ENCODE data around the gene RSPH6A. TPM values are rescaled to one million over a fixed set of nuclear protein-coding genes. Genes with fewer than 3 reads are reported as not detected.

The RSPH6A gene
- total and polyA plus RNA-seq, 10 of the 15 experiments (the other 5 are each of a cell fraction or from before 2014, with no cell fraction given) = 0.03 to 0.41 (median 0.22) TPM; not detected in 4

DNA sequence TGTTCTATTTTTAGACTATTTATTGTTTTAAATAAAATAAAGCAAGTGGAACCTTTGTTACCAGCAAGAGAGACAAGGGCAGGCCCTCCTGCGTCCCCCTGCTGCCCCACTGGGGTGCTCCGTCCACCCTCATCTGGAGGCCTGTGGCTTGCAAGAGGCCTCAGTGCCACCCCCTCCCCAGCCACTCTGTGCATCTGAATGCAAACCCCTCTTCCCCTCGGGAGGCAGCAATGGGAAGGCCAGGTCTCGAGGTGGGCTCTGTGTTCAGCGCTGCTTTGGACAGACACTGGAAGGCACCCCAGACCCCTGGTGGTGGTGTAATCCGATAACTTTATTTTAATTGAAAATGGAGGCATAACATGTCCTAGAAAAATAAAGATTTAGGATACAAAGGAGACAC, 50.6 kb downstream of the RSPH6A start:
- Histone ChIP-seq H2AFZ (ENCODE audit: control insufficient read depth, low read depth, low read length) (no peak overlapping the region), H3K9me3 (replicated peaks; ENCODE audit: control insufficient read depth, insufficient read depth, low read length) (no peaks in the 10 kb centered on the region), H3K27ac (ENCODE audit: control insufficient read depth, insufficient read depth) (no peak overlapping the region), H3K79me2 (ENCODE audit: control insufficient read depth, insufficient read depth, low read length) (no peaks in the 10 kb centered on the region; the same call in 1 of the 2 replicates), H3K9ac (ENCODE audit: control insufficient read depth, insufficient read depth, low read length) (no peak overlapping the region), H3K36me3 (ENCODE audit: control insufficient read depth in 2 of 2, insufficient read depth in 2 of 2, low read length in 1 of 2) (no peaks in the 10 kb centered on the region), H3K27me3 (replicated peaks in 1 of 2; ENCODE audit: control insufficient read depth in 2 of 2, insufficient read depth in 2 of 2, low read length in 1 of 2) (no peaks in the 10 kb centered on the region), H3K4me3 (no peak overlapping the region), H3K4me2 (ENCODE audit: control insufficient read depth, insufficient read depth) (no peak overlapping the region), H3K4me1 (ENCODE audit: control insufficient read depth, insufficient read depth, low read length) (no peaks in the 10 kb centered on the region), H4K20me1 (ENCODE audit: control insufficient read depth, insufficient read depth) (no peaks in the 10 kb centered on the region)
- ChIA-PET RAD21 (ENCODE audit: unreplicated experiment) (no interaction called here), SMC1A (ENCODE audit: uncharacterized antibody, unreplicated experiment) (no interaction called here), POLR2A (no interaction called here), CTCF (no interaction called here)
- TF ChIP-seq, protein P1, sequence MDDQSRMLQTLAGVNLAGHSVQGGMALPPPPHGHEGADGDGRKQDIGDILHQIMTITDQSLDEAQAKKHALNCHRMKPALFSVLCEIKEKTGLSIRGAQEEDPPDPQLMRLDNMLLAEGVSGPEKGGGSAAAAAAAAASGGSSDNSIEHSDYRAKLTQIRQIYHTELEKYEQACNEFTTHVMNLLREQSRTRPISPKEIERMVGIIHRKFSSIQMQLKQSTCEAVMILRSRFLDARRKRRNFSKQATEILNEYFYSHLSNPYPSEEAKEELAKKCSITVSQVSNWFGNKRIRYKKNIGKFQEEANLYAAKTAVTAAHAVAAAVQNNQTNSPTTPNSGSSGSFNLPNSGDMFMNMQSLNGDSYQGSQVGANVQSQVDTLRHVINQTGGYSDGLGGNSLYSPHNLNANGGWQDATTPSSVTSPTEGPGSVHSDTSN (IDR thresholded peaks at IDR 0.05; ENCODE audit: insufficient replicate concordance, low read depth, low read length) = no peak
- TF ChIP-seq BCL3 (IDR thresholded peaks at IDR 0.05; ENCODE audit: borderline replicate concordance, insufficient read depth, low read depth, low read length, poor library complexity, severe bottlenecking) (no peak), IKZF2 (IDR thresholded peaks at IDR 0.05) (no peak), TCF12 (IDR thresholded peaks at IDR 0.05; ENCODE audit: low read depth, low read length) (no peak), MLLT1 (IDR thresholded peaks at IDR 0.05) (no peak), PML (IDR thresholded peaks at IDR 0.05; ENCODE audit: low read length) (no peak), FOXM1 (IDR thresholded peaks at IDR 0.05; ENCODE audit: low read depth, low read length) (no peak), MYB (IDR thresholded peaks at IDR 0.05; ENCODE audit: borderline replicate concordance, low read depth, low read length) (no peak), NR2C1 (IDR thresholded peaks at IDR 0.05) (no peak)
- TF ChIP-seq, protein P2, sequence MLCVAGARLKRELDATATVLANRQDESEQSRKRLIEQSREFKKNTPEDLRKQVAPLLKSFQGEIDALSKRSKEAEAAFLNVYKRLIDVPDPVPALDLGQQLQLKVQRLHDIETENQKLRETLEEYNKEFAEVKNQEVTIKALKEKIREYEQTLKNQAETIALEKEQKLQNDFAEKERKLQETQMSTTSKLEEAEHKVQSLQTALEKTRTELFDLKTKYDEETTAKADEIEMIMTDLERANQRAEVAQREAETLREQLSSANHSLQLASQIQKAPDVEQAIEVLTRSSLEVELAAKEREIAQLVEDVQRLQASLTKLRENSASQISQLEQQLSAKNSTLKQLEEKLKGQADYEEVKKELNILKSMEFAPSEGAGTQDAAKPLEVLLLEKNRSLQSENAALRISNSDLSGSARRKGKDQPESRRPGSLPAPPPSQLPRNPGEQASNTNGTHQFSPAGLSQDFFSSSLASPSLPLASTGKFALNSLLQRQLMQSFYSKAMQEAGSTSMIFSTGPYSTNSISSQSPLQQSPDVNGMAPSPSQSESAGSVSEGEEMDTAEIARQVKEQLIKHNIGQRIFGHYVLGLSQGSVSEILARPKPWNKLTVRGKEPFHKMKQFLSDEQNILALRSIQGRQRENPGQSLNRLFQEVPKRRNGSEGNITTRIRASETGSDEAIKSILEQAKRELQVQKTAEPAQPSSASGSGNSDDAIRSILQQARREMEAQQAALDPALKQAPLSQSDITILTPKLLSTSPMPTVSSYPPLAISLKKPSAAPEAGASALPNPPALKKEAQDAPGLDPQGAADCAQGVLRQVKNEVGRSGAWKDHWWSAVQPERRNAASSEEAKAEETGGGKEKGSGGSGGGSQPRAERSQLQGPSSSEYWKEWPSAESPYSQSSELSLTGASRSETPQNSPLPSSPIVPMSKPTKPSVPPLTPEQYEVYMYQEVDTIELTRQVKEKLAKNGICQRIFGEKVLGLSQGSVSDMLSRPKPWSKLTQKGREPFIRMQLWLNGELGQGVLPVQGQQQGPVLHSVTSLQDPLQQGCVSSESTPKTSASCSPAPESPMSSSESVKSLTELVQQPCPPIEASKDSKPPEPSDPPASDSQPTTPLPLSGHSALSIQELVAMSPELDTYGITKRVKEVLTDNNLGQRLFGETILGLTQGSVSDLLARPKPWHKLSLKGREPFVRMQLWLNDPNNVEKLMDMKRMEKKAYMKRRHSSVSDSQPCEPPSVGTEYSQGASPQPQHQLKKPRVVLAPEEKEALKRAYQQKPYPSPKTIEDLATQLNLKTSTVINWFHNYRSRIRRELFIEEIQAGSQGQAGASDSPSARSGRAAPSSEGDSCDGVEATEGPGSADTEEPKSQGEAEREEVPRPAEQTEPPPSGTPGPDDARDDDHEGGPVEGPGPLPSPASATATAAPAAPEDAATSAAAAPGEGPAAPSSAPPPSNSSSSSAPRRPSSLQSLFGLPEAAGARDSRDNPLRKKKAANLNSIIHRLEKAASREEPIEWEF (IDR thresholded peaks at IDR 0.05; ENCODE audit: insufficient replicate concordance, low read depth, low read length) = no peak
- TF ChIP-seq, protein P3, sequence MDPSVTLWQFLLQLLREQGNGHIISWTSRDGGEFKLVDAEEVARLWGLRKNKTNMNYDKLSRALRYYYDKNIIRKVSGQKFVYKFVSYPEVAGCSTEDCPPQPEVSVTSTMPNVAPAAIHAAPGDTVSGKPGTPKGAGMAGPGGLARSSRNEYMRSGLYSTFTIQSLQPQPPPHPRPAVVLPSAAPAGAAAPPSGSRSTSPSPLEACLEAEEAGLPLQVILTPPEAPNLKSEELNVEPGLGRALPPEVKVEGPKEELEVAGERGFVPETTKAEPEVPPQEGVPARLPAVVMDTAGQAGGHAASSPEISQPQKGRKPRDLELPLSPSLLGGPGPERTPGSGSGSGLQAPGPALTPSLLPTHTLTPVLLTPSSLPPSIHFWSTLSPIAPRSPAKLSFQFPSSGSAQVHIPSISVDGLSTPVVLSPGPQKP (IDR thresholded peaks at IDR 0.05; ENCODE audit: low read depth, low read length) = no peak
- 72% methylated on average over 6 of the region's 6 CpGs for WGBS (ENCODE audit: insufficient coverage, insufficient replicate concordance, low lambda C conversion rate, missing lambda C conversion rate)
- ATAC-seq (no peak), DNase-seq (ENCODE audit: low read depth, low spot score) (no peak), FAIRE-seq (no peak)
- no TSS peak for BruUV-seq (replicated peaks)
- intact Hi-C loops (cut with micrococcal nuclease; ENCODE audit: unreplicated experiment) = no loop called here
- in situ Hi-C loops (cut with MboI) = no loop called here
